Right lobe of liver (tissue), 4 donors: ENCODE measurements around the gene RAB30.

Source experiments
- CTCF ChIP-seq, 4 donors: fragments of 200-600 bp in 3 of 4; fragments of 450-650 bp in 1 of 4; IDR thresholded peaks; one replicate each; pipeline versions ENCODE4 v1.5.1 to v1.8.0; 2016 to 2022; ENCODE audit warnings: antibody characterized with exemption in 4 of 4, mild to moderate bottlenecking in 2 of 4
- POLR2A ChIP-seq: fragments of 450-650 bp; IDR thresholded peaks from one replicate; pipeline ENCODE4 v1.6.1; 2017; ENCODE audit warnings: antibody characterized with exemption, mild to moderate bottlenecking
- donor health status: DM: no; HTN: no; CAD: no.
- donor health status: DM: no; HTN: no; CAD: no.
- donor health status: DM: no; HTN: yes; CAD: no.

DNA sequence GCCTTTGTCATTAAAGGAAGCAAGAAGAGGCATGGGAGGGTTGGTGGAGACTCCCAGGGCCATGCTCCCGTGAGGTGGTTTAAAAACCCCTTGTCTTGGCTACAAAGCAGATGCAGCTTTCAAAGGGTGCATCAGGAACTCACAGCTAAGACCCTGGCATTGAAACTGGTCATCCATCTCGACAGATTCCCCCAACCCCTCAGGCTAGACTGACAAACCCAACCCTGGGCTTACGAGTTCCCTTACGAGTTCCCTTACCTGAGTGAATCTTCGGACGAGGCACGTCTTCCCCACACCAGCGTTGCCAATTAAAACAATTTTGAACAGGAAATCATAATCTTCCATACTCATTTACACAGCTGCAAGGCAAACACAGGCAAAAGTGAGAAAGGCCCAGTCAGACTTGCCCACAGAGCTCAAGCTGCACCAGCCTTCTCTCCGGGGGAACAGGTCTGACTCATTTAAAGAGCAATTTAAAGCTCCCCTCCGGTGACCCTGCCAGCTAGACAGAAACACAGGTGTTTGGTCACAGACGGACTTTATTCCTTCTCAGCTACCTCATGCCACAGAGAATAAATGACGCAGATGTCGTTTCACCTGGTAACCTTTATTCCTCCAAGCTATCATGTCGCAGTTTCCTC, 74.6 kb downstream of the RAB30 start:
- TF ChIP-seq POLR2A = no peak
- TF ChIP-seq CTCF (IDR thresholded peaks at IDR 0.05) = no peak
